Liver (tissue), 9 donors: Measurements from ENCODE around the gene GIMAP8. TPM values are rescaled to one million over a fixed set of nuclear protein-coding genes. Genes with fewer than 3 reads are reported as not detected.

Experiments used
- DNase-seq: peaks from one replicate; pipeline ENCODE4 v3.0.0-alpha.2; 2017; ENCODE audit warnings: low spot score
- H3K27ac ChIP-seq, 2 donors: one replicate each; pipeline ENCODE4 v1.7.0; 2013; ENCODE audit warnings: inconsistent platforms in 2 of 2, low read length in 2 of 2, control low read depth in 1 of 2, low read depth in 1 of 2, mild to moderate bottlenecking in 1 of 2
- H3K27me3 ChIP-seq, 4 donors: one replicate each; pipeline versions ENCODE4 v1.6.1 to v1.7.0; 2013; ENCODE audit warnings: low read length in 3 of 4, inconsistent platforms in 1 of 4, mild to moderate bottlenecking in 1 of 4, moderate library complexity in 1 of 4; ENCODE audit not compliant: control insufficient read depth in 4 of 4, insufficient read depth in 4 of 4
- H3K36me3 ChIP-seq, 4 donors: one replicate each; pipeline versions ENCODE4 v1.6.1 to v1.7.0; 2013; ENCODE audit warnings: low read length in 3 of 4, mild to moderate bottlenecking in 3 of 4, low read depth in 1 of 4, moderate library complexity in 1 of 4; ENCODE audit not compliant: control insufficient read depth in 4 of 4, insufficient read depth in 3 of 4
- H3K4me1 ChIP-seq, 4 donors: one replicate each; pipeline versions ENCODE4 v1.6.1 to v1.7.0; 2013; ENCODE audit warnings: low read length in 3 of 4, mild to moderate bottlenecking in 3 of 4, moderate library complexity in 1 of 4; ENCODE audit not compliant: control insufficient read depth in 4 of 4, insufficient read depth in 4 of 4
- H3K4me3 ChIP-seq, 3 donors: one replicate each; pipeline versions ENCODE4 v1.6.1 to v1.7.0; 2013; ENCODE audit warnings: low read length in 3 of 3, control low read depth in 1 of 3, low read depth in 1 of 3, mild to moderate bottlenecking in 1 of 3
- H3K9ac ChIP-seq, 2 donors: one replicate each; pipeline ENCODE4 v1.7.0; 2013; ENCODE audit warnings: low read length in 2 of 2, mild to moderate bottlenecking in 2 of 2, moderate library complexity in 2 of 2, control low read depth in 1 of 2, low read depth in 1 of 2
- H3K9me3 ChIP-seq, 4 donors: one replicate each; pipeline versions ENCODE4 v1.6.1 to v1.7.0; 2013; ENCODE audit warnings: low read length in 3 of 4; ENCODE audit not compliant: control insufficient read depth in 4 of 4
- ATF3 ChIP-seq: IDR thresholded peaks from 2 replicates; pipeline ENCODE4 v1.6.1; 2016; ENCODE audit warnings: antibody characterized with exemption
- CTCF ChIP-seq: fragments of 150-350 bp; IDR thresholded peaks from 2 replicates; pipeline ENCODE4 v1.5.1; 2017; ENCODE audit warnings: improper control_type of control experiment, low read depth, low read length; ENCODE audit not compliant: missing input control
- EGR1 ChIP-seq, 2 donors: IDR thresholded peaks; 2 replicates each; pipeline ENCODE4 v1.6.1; 2016 to 2018; ENCODE audit warnings: antibody characterized with exemption in 2 of 2, low read depth in 2 of 2
- FOXA1 ChIP-seq: IDR thresholded peaks from 2 replicates; pipeline ENCODE4 v1.6.1; 2016; ENCODE audit warnings: antibody characterized with exemption
- FOXA2 ChIP-seq: IDR thresholded peaks from 2 replicates; pipeline ENCODE4 v1.6.1; 2016; ENCODE audit warnings: antibody characterized with exemption
- GABPA ChIP-seq, 2 donors: IDR thresholded peaks in 1 of 2; conservative IDR thresholded peaks in 1 of 2; 2 replicates each; pipeline ENCODE4 v1.6.1; 2016; ENCODE audit warnings: antibody characterized with exemption in 2 of 2, mild to moderate bottlenecking in 1 of 2, moderate library complexity in 1 of 2
- HNF4G ChIP-seq: IDR thresholded peaks from 2 replicates; pipeline ENCODE4 v1.6.1; 2016; ENCODE audit warnings: antibody characterized with exemption
- JUND ChIP-seq, 2 donors: IDR thresholded peaks; 2 replicates each; pipeline ENCODE4 v1.6.1; 2016; ENCODE audit warnings: antibody characterized with exemption in 2 of 2
- MAX ChIP-seq: IDR thresholded peaks from 2 replicates; pipeline ENCODE4 v1.6.1; 2016; ENCODE audit warnings: antibody characterized with exemption
- RAD21 ChIP-seq, 2 donors: IDR thresholded peaks; 2 replicates each; pipeline ENCODE4 v1.6.1; 2016; ENCODE audit warnings: antibody characterized with exemption in 2 of 2, mild to moderate bottlenecking in 2 of 2
- RXRA ChIP-seq, 2 donors: IDR thresholded peaks; 2 replicates each; pipeline ENCODE4 v1.6.1; 2017 to 2018; ENCODE audit warnings: antibody characterized with exemption in 2 of 2, mild to moderate bottlenecking in 1 of 2
- SP1 ChIP-seq: IDR thresholded peaks from 2 replicates; pipeline ENCODE4 v1.6.1; 2018; ENCODE audit warnings: antibody characterized with exemption, mild to moderate bottlenecking
- TAF1 ChIP-seq: conservative IDR thresholded peaks from 2 replicates; pipeline ENCODE4 v1.6.1; 2016; ENCODE audit warnings: antibody characterized with exemption, mild to moderate bottlenecking
- YY1 ChIP-seq: IDR thresholded peaks from 2 replicates; pipeline ENCODE4 v1.6.1; 2016; ENCODE audit warnings: antibody characterized with exemption, mild to moderate bottlenecking
- ZBTB33 ChIP-seq: IDR thresholded peaks from 2 replicates; pipeline ENCODE4 v1.6.1; 2016; ENCODE audit warnings: antibody characterized with exemption
- WGBS: extraction: QIAGEN DNeasy Blood & Tissue Kit; methylation state at CpG from one replicate; pipeline ENCODE4 v1.1.7; 2013; 5-methylcytosine and 5-hydroxymethylcytosine counted together
- polyA plus RNA-seq, 2 donors: library from polyadenylated mRNA; stranded (reverse) in 1 of 2; unstranded in 1 of 2; fragments of 200-250 nt in 1 of 2; fragments of >200 nt in 1 of 2; fragmentation: Nextera tagmentation in 1 of 2; extraction: Ambion mirVana in 1 of 2; gene quantifications; one replicate each; pipeline versions ENCODE4 v1.2.1 to v1.2.3, GENCODE V29; 2013 to 2015
- total RNA-seq, 2 donors: library from RNA; depleted of rRNA; stranded (reverse); fragments of >200 nt; gene quantifications; one replicate each; pipeline ENCODE4 v1.2.3, GENCODE V29; 2014
- donor health status: healthy.
- donor health status: healthy.
- donor health status: healthy.
- donor health status: healthy.
- donor health status: healthy.

Gene GIMAP8
- total and polyA plus RNA-seq, 4 donors: 1.6 to 9.4 (median 7.6) TPM

- TF ChIP-seq MAX: no peak
- no peak for TF ChIP-seq YY1
- no peak for TF ChIP-seq GABPA (IDR thresholded peaks at IDR 0.05 in 1 of 2, conservative IDR thresholded peaks at IDR 0.05 in 1 of 2)
- no peak for TF ChIP-seq FOXA1
- no peak for TF ChIP-seq JUND (IDR thresholded peaks at IDR 0.05)
- TF ChIP-seq SP1: no peak
- TF ChIP-seq RXRA (IDR thresholded peaks at IDR 0.05): no peak
- TF ChIP-seq ATF3: no peak
- TF ChIP-seq FOXA2: no peak
Measured at GRCh38 chr7:150425670-150426069, 24.8 kb upstream of the GIMAP8 start (continued).

GRCh38 chr7:150428671-150429451 lies 21.6 kb upstream of the GIMAP8 start:
- Histone ChIP-seq H3K4me3 (no peak overlapping the region), H3K9ac (no peak overlapping the region), H3K36me3 (no peaks in the 10 kb centered on the region), H3K27me3 (no peaks in the 10 kb centered on the region), H3K4me1 (no peaks in the 10 kb centered on the region), H3K27ac (no peak overlapping the region), H3K9me3 (no peaks in the 10 kb centered on the region)
- DNase-seq: no peak
- 56% methylated on average over 11 of the region's 11 CpGs for WGBS
- no peak for TF ChIP-seq JUND (IDR thresholded peaks at IDR 0.05)

- no peak overlapping the region for H3K9ac ChIP-seq
- no peak overlapping the region for H3K27ac ChIP-seq
- H3K27me3 ChIP-seq: no peaks in the 10 kb centered on the region
- H3K4me1 ChIP-seq: no peaks in the 10 kb centered on the region
- TF ChIP-seq RAD21 (IDR thresholded peaks at IDR 0.05) (no peak), FOXA1 (no peak), CTCF (no peak), RXRA (IDR thresholded peaks at IDR 0.05) (no peak)
- H3K36me3 ChIP-seq: no peaks in the 10 kb centered on the region
- H3K4me3 ChIP-seq: no peak overlapping the region
- H3K9me3 ChIP-seq: no peaks in the 10 kb centered on the region
- no peak for DNase-seq
- 75% methylated on average over 8 of the region's 8 CpGs for WGBS
Measured at GRCh38 chr7:150429699-150430098, 20.7 kb upstream of the GIMAP8 start.

GRCh38 chr7:150430465-150431085 lies 19.9 kb upstream of the GIMAP8 start:
- Histone ChIP-seq H3K36me3 (no peaks in the 10 kb centered on the region), H3K9me3 (no peaks in the 10 kb centered on the region), H3K27ac (no peak overlapping the region), H3K27me3 (no peaks in the 10 kb centered on the region), H3K4me3 (no peak overlapping the region), H3K4me1 (no peaks in the 10 kb centered on the region), H3K9ac (no peak overlapping the region)
- 90% methylated on average over 14 of the region's 14 CpGs for WGBS
- DNase-seq: no peak
- no peak for TF ChIP-seq CTCF
- no peak for TF ChIP-seq EGR1 (IDR thresholded peaks at IDR 0.05; ENCODE audit: low read depth in 2 of 2)
- no peak for TF ChIP-seq GABPA (IDR thresholded peaks at IDR 0.05 in 1 of 2, conservative IDR thresholded peaks at IDR 0.05 in 1 of 2)
- no peak for TF ChIP-seq FOXA2
- TF ChIP-seq ZBTB33: no peak
- no peak for TF ChIP-seq TAF1
- TF ChIP-seq HNF4G: no peak
- TF ChIP-seq JUND (IDR thresholded peaks at IDR 0.05): no peak
- no peak for TF ChIP-seq SP1
